ENCODE results near the gene ATP2A2. TPM values are rescaled to one million over a fixed set of nuclear protein-coding genes. Genes with fewer than 3 reads are reported as not detected.

Gene ATP2A2
- total and polyA plus RNA-seq, 2 of the 4 experiments (the other 2 are of a cell fraction), result 166 to 225 TPM

- Histone ChIP-seq H3K9ac (ENCODE audit: low read depth, low read length) (peak overlapping the region; percentile 97), H4K20me1 (ENCODE audit: insufficient read depth, low read length) (peaks cover 32% of the 10 kb centered on the region), H2BK120ac (ENCODE audit: low read depth, low read length) (peak overlapping the region; percentile 92), H3K27me3 (ENCODE audit: control insufficient read depth, insufficient read depth, low read length) (no peaks in the 10 kb centered on the region), H3K9me3 (ENCODE audit: control insufficient read depth, insufficient read depth, low read length) (no peaks in the 10 kb centered on the region), H3K36me3 (ENCODE audit: control insufficient read depth, insufficient read depth, low read length) (peaks cover 2% of the 10 kb centered on the region), H3K14ac (replicated peaks; ENCODE audit: low read depth, low read length) (peak overlapping the region; percentile 99), H2BK5ac (ENCODE audit: low read depth, low read length, poor library complexity, severe bottlenecking) (no peak overlapping the region), H3K9me1 (ENCODE audit: insufficient read depth, low read length) (0 out of 2 replicates have a peak, but pooled peaks cover 4% of the 10 kb centered on the region), H2BK15ac (ENCODE audit: low read depth, low read length) (peak overlapping the region; percentile 46; the same call in 1 of the 3 replicates), H3K4me3 (ENCODE audit: insufficient read depth, low read depth, low read length) (peak overlapping the region; percentile 93; the same call in 1 of the 2 replicates), H3K18ac (ENCODE audit: low read depth, low read length) (peak overlapping the region; percentile 78; the same call in 1 of the 2 replicates), H3K56ac (ENCODE audit: extremely low read depth, insufficient read depth, low read length) (peak overlapping the region; percentile 45; the same call in 1 of the 2 replicates), H2AFZ (replicated peaks; ENCODE audit: low read length, poor library complexity) (peak overlapping the region; percentile 98), H4K91ac (ENCODE audit: insufficient read depth, low read depth, low read length) (peak overlapping the region; percentile 62), H3K4me2 (ENCODE audit: low read depth, low read length) (peak overlapping the region; percentile 82), H3K4ac (ENCODE audit: low read depth, low read length) (peak overlapping the region; percentile 94), H3K23ac (ENCODE audit: low read depth, low read length) (peak overlapping the region; percentile 96), H2AK5ac (ENCODE audit: low read depth, low read length) (peak overlapping the region; percentile 85), H2BK20ac (ENCODE audit: low read depth, low read length) (peak overlapping the region; percentile 41; the same call in 1 of the 2 replicates), H4K8ac (ENCODE audit: low read depth in 2 of 2, low read length in 2 of 2) (peak overlapping the region; percentile 86 to 90), H3K4me1 (ENCODE audit: control insufficient read depth, insufficient read depth, low read length) (peaks cover 7% of the 10 kb centered on the region), H3K27ac (ENCODE audit: insufficient read depth, low read length) (peak overlapping the region; percentile 98), H4K5ac (ENCODE audit: low read depth, low read length) (peak overlapping the region; percentile 6; the same call in 1 of the 2 replicates), H3K79me1 (ENCODE audit: low read depth in 1 of 2, low read length in 2 of 2) (peaks cover 0 to 16% of the 10 kb centered on the region in 2 experiments; a peak in 2 of 4 replicates), H2AK9ac (replicated peaks; ENCODE audit: low read depth, low read length, poor library complexity) (peak overlapping the region; percentile 80)
- TF ChIP-seq, protein P1, sequence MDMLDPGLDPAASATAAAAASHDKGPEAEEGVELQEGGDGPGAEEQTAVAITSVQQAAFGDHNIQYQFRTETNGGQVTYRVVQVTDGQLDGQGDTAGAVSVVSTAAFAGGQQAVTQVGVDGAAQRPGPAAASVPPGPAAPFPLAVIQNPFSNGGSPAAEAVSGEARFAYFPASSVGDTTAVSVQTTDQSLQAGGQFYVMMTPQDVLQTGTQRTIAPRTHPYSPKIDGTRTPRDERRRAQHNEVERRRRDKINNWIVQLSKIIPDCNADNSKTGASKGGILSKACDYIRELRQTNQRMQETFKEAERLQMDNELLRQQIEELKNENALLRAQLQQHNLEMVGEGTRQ (IDR thresholded peaks at IDR 0.05; ENCODE audit: low read depth, low read length), result no peak
- TF ChIP-seq, protein P2, sequence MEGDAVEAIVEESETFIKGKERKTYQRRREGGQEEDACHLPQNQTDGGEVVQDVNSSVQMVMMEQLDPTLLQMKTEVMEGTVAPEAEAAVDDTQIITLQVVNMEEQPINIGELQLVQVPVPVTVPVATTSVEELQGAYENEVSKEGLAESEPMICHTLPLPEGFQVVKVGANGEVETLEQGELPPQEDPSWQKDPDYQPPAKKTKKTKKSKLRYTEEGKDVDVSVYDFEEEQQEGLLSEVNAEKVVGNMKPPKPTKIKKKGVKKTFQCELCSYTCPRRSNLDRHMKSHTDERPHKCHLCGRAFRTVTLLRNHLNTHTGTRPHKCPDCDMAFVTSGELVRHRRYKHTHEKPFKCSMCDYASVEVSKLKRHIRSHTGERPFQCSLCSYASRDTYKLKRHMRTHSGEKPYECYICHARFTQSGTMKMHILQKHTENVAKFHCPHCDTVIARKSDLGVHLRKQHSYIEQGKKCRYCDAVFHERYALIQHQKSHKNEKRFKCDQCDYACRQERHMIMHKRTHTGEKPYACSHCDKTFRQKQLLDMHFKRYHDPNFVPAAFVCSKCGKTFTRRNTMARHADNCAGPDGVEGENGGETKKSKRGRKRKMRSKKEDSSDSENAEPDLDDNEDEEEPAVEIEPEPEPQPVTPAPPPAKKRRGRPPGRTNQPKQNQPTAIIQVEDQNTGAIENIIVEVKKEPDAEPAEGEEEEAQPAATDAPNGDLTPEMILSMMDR (conservative IDR thresholded peaks at IDR 0.05; ENCODE audit: low read depth, low read length), result no peak
- TF ChIP-seq MXI1 (IDR thresholded peaks at IDR 0.05; ENCODE audit: borderline replicate concordance, low read depth, low read length) (no peak), RFX5 (IDR thresholded peaks at IDR 0.05; ENCODE audit: low read depth, low read length) (no peak)
- ATAC-seq (ENCODE audit: low read depth) (no peak), DNase-seq (no peak)
- CTCF ChIA-PET, result interaction anchor here (0.5 to 1.5 kb wide), 4 partner anchors 10 to 171 kb away, joined by 3 to 4 read pairs (median 4); partner anchors contain the start of gene ARPC3
- in situ Hi-C loops (cut with MboI; ENCODE audit: low sequenced_read_pairs) (no loop called here), intact Hi-C loops (cut with micrococcal nuclease) (loop anchor here (2.0 to 5.0 kb wide), 2 partner anchors 157 to 179 kb away; partner anchors contain the start of gene IFT81), dilution Hi-C loops (cut with HindIII; ENCODE audit: low sequenced_read_pairs, unreplicated experiment) (no loop called here)
- POLR2A ChIA-PET (ENCODE audit: unreplicated experiment), result interaction anchor here (0.6 to 0.9 kb wide), 2 partner anchors 10 to 550 kb away, joined by 3 to 4 read pairs; no protein-coding TSS in a partner anchor
- WGBS, 2 experiments (ENCODE audit: extremely low coverage in 2 of 2, insufficient read length in 1 of 2), result no CpG with 5 or more reads among the region's 14 CpGs
- no TSS peak for BruUV-seq (replicated peaks)
These were observed 1.3 kb upstream of the ATP2A2 start for GRCh38 chr12:110279566-110280375.
